ENCODE data around the gene FBXW11. TPM values are rescaled to one million over a fixed set of nuclear protein-coding genes. Genes with fewer than 3 reads are reported as not detected.
"Not testable (repeated sequence)": the region's sequence is repeated elsewhere in the genome, so short reads cannot be mapped to it uniquely, and the experiment has no call there.

FBXW11 gene
- total RNA-seq, 1 experiment from 2014 or later = 58.3 TPM

DNA sequence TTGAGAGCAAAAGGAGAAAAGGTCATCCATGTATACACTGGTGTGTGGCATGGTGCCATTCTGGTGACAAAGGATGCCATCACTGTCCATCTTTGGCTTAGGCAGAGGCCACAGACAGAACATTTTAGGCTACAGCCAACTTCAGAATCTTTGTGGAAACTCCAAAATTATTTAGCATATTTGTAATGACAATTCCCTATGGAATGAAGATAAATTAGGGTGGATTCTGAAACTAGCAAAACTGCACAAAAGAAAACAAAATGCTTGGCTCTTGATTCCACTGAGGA is 92.5 kb downstream of the FBXW11 start:
- DNase-seq (ENCODE audit: low read depth) = peak; percentile 15

DNA sequence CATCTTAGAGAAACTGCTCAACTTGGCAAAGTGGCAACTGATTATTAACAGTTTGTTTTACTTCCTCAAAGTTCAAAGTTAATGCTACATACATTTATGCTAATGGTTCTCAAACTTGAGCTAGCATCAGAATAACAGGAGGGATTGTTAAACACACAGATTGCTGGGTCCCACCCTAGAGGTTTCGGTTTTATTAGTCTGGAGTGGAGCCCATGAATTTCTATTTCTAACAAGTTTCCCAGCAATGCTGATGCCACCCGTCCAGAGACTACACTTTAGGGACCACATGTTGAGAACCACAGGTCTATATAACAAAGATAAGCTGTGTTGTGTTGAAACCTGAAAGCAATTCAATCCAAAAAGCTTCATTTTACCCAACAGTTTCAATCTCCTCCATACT is 95.3 kb downstream of the FBXW11 start:
- DNase-seq (ENCODE audit: low read depth) = no peak

DNA sequence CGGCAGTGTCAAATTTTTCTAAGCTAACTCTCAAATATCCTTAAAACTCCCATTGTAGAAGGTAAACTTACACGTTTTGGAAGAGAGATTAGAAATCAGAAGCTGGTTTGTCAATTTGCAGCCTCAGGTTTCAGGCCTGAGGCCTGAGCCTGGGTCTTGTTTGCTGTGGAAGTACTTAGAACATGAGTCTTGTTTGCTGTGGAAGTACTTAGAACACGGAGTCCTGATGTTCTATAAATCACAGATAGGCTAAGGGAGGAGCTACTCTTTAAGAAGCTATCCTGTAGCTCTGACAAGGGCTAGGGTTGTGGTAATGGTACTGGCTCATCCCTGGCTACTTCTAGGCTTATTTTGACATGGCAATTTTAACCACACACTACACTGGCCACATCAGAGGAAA is 97.8 kb downstream of the FBXW11 start:
- no peak for DNase-seq (ENCODE audit: low read depth)

DNA sequence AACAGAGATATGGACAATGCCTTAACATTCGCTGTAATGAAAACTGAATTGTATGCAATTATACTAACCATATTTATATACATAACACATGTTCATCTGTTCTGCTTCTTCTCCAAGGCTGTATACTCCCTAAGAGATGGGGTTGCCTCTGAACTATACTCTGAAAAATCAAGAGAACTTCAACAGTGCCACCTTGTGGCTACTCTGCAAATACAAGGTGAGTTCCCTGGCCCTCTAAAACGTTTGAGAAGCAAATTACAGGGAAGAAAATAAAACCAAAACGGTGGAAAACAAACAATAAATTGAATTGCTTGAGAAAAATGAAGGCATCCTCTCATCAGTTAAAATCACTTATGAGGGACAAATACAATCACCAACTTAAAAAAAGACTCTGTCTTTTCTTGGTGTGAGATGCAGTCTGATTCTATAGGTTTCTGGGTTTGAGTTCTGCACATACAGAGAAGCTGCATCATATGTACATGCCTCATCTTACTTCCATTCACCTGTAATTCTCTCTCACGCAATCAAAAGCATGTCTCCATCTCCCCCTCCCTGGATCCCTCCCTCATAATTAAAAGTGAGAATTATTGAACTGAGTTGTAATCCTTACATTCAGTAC is 98.6 kb downstream of the FBXW11 start:
- peak; percentile 52 for DNase-seq (ENCODE audit: low read depth)

DNA sequence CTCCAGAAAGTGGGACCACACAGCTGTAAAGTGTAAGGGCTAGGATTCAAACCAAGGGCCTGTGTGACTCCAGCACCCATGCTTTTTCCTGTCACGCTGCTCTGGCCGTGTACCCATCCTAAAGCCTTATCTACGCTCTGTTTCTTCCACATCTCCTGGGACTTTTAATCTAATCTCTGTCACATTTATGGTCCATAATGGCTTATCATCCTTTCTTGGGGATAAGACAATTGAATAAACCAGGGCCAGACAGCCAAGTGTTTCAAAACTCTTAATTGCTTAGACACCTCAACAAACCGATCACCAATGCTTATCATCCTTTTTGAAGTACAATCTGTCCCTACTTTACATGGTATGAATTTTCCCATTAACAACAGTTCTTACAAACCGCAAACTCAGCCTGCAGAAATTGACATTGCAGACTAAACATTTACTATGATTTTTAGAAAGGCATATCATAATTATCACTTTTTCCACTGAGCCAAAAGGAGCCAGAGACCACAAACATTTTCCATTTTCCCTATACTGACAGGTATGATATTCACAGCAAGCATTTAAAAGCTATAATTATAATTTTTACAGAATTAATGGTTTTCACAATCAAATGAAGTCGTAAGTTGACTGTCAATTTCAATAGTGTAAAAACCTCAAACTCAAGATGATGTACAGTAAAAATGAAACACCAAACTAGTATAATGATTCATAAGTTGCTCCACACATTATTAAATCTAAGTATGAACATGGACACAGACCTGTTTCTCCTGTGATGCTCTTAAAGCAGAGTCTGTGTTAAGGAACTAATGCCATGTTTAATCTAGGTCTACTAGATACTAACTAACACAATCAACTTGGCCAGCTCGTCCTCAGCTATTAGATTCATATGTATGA is 99.5 kb downstream of the FBXW11 start:
- DNase-seq (ENCODE audit: low read depth) = no peak

DNA sequence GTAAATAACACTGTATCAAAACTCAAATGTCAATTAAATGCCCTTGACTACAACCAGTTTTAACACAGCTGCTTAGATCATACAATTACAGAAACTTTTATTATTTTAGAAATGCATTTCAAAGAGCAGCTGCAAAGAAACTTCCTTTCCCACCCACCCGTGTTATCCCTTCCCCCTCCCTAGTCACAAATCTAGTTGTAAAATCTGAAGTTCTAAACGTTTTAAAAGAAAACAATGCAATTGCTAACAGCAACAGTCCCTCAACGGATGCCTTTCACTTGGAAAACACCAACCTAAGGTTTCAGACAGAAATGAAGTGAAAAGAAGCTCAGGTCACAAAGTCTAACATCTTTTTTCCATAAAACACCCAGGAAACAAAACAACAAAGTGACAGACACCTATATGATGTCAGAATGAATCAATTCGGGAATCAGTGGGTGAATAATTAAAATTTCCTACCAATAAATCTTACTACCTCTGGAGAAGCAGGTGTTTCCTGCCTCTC is 100.3 kb downstream of the FBXW11 start:
- DNase-seq (ENCODE audit: low read depth) = no peak

DNA sequence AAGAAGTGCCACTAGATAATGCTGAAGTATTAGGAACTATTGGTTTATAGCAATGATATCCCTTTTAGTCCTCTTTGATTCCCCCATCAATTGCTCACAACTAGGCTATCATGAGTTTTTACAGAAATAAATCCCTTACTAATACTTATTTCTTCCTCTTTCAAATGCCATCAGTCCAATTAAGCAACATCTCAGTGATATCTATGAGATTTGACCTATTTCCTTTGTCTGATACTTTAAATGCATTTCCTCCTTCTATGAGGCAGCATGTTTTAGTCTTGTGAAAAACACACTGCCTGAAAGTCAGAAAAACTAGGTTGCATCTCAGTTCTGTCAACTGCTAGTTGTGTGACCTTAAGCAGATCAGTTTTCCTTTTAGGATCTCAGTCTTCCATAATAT is 101.6 kb downstream of the FBXW11 start:
- no peak for DNase-seq (ENCODE audit: low read depth)

DNA sequence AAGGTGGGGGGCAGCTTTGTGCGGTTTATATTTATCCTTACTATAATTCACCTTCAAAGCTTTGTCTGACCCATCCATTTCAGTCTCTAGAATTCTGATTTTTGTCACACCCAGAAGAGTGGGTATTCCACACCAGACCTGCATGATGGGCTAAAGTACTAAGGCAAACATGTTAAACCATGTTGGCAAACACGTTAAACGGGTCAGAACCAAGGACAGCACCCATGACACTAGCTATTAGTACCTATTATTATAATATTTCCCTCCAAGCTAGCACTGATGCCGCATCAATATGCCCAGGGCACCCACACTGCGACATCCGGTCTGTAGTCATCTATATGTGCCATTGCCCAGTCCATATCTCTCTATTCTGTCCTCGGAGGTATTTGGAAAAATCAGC is 104.7 kb downstream of the FBXW11 start:
- no peak for DNase-seq (ENCODE audit: low read depth)

DNA sequence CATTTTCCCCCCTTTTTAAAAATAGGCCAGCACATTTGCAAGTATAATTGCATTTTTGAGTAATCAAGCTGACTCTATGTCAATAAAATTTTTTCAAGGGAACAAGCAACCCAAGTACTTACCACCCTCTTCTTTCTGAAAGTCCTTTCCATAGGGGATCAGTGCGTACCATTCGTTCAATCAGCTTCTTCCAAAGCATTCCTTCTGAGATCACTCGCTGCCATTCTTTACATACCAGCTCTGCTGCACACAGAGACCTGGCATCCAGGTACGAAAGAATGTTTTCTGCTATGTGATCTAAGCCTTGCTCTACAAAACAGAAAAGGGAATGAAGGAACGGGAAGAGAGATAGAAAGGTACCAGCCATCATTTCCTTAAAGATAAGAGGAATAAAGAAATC is 106.6 kb downstream of the FBXW11 start:
- no peak for DNase-seq (ENCODE audit: low read depth)

DNA sequence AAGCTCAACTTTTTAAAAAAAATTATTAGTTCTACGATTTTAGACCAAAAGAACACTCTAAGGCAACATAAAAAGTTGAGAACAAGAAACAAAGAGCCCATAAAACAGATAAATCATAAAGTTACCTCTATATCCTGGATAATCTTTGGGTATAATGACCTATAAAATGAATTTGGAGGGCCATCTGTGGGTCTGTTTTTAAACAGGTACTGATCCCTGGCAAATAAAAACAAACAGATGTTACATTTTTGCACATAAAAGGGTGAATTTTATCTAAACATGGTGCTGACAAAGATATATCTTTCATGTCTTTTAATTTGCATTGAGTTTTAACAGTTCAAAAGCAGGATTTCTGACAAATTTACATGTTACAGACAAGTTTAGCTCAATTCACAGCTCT is 107.6 kb downstream of the FBXW11 start:
- no peak for DNase-seq (ENCODE audit: low read depth)

DNA sequence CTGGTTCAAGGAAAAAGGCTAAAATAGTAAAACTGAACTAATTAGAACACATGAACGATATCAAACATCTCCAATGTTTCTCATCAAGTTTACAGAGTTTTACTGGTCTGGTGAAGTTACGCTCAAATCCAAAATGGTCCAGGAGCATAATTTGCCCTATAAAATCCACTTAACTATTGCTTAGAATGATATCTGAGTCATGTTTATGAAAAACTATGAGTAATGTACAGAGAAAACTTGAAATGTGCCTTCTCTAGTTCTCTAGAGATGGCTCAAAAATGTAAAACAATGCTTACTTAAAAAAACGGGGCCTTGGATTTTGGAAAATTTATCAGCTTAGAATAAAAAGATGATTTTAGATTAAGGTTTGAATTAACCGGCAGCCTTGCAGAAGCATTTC is 108.1 kb downstream of the FBXW11 start:
- no peak for DNase-seq (ENCODE audit: low read depth)

DNA sequence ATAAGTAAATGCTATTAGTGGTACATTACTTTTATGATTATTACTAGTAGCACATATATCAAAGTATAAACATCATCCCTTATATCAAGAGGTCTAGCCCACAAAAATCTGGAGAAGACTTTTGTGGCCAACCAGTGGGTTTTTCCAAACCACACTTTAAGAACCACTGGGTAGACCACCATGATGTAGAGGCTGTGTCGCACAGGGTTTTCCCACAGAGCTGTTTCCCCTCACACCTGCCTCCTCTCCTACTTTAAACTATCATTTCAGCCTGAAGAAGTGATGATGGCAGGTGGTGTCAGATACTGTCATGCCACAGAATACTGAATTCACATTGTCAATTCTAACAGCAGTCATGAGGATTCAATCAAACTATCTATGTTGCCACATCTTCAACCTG is 109.2 kb downstream of the FBXW11 start:
- DNase-seq (ENCODE audit: low read depth) = no peak

DNA sequence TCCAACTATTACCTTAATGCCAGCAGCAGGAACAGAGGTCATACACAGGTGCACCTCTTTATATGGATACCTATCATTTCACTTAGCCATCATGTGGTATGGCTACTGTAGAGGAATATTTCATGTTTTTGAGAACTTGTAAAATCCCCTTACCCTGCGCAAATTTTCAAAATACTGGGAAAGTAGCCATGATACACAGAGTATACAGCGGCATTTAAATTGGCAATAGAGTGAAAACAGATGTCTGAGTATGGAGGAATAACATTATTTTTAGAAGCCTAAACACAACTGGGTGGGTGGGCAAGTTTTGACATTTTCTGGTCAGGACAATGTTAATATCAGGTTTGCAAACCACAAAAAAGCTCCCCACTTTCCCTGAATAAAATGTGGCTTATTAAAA is 111.4 kb downstream of the FBXW11 start:
- no peak for DNase-seq (ENCODE audit: low read depth)

DNA sequence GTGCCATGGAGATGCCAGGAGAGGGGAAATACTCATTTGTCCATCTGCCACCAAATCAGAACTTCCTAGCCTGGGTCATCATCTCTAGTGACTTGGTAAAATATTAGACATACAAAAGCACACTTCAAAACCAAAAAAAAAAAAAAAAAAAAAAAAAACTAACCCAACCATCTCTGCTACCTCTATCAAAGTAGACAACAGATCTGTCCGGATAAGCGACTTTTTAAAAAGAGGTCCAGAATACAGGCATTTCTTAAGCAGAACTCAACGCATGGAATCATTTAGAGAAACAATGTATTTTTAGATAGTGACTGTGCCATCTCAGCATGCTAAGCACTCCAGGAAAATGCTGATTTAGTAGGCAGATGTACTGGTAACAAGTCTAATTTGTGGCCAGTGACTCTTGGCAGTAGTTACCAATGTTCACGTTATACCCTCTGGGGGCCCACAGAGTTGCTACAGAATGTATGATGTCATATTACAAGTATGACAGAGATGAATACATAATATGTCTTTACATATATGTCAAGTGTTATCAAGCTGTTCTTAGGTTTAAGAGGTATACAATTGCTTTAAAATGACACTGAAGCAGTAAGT is 113.0 kb downstream of the FBXW11 start:
- peak; percentile 45 for DNase-seq (ENCODE audit: low read depth)

DNA sequence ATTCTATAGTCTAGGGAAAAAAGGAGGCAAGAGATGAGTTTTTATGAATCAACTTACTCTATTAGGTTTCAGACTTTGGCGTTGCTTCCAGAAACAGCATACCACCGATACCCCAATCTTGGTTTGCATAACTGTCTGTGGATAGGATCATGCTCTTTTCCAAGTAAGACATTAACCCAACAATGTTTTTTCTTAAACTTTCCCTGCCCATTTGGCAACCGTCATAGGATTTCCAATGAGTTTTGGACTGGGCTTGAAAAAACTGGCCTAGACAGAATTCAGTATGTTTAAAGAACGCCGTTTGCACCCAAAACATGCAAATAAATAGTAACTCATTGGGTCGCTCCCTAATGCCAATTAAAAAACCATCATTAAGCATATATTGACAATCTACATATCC is 114.8 kb downstream of the FBXW11 start:
- no peak for DNase-seq (ENCODE audit: low read depth)

DNA sequence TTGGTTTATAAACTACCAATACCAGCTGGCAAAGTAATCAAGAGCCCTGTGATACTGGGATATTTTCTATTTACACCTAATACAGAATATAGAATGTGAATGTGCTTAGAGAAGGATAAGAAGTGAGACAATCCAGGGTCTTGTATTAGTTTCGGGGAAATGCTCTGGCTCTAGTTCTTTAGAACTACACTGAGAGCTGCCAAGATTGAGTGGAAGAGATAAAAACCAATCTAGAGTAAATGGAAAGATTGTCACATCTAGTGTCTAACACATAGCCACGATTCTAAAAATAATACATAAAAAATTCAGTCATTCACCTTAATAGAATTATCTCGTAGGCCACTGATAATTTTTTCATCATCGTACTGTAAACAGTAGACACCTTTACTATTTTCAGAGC is 115.3 kb downstream of the FBXW11 start:
- DNase-seq (ENCODE audit: low read depth) = no peak

DNA sequence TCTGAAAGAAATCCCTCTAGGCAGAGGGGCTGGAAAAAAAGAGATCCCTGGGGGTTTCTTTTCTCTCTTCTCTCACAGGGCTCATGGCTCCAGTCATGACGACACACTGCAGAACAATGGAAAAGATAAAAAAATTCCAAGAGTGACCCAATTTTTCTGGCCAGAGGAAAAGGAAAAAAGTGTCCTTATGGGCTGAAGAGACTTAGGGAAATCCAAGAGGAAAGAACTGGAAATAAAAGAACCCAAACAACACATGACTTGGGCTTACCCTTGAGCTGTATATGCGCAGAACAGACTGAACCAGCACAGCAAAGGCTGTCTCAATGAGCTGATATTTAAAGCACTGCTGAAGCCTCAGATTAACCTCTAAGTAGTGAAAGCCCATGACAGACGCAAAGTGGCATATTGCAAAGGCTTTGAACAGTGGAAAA is 118.4 kb downstream of the FBXW11 start:
- DNase-seq (ENCODE audit: low read depth) = no peak

DNA sequence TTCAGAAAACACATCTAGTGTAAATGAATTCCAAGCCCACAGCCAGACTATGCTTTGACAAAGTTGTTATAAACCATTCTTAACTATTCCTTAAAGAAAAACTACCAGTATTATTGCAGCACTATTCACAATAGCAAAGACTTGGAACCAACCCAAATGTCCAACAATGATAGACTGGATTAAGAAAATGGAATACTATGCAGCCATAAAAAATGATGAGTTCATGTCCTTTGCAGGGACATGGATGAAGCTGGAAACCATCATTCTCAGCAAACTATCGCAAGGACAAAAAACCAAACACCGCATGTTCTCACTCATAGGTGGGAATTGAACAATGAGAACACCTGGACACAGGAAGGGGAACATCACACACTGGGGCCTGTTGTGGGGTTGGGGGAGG is 120.4 kb downstream of the FBXW11 start:
- DNase-seq (ENCODE audit: low read depth) = not testable (repeated sequence)

DNA sequence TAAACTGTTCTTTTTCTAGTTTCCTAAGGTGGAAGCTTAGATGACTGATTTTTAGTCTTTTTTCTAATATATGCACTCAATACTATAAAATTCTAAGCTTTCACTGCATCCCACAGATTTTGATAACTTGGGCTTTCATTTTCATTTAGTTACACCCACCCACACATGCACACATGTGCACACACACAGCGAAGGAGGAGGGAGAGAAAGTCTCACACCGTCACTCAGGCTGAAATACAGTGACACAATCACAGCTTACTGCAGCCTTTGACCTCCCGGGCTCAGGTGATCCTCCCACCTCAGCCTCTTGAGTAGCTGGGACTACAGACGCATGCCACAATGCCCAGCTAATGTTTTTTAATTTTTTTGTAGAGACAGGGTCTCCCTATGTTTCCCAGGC is 124.3 kb downstream of the FBXW11 start:
- no peak for DNase-seq (ENCODE audit: low read depth)

DNA sequence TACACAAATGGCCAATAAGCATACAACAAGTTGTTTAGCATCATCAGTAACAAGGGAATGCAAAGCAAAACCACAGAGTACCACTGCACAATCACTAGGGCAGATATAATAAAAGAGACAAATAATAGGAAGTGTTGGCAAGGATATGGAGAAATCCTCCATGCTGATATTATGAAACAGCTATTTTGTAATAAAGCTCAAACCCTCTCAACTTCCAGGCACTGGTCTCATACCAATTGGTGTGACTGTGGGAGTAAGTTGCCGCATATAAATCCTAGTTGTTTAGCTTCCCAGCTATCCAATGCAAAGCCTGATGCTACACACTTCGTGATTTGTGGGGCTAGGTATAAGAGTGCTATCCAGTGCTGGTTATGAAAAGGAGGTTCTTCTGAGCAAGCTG is 132.2 kb downstream of the FBXW11 start:
- no peak for DNase-seq (ENCODE audit: low read depth)

DNA sequence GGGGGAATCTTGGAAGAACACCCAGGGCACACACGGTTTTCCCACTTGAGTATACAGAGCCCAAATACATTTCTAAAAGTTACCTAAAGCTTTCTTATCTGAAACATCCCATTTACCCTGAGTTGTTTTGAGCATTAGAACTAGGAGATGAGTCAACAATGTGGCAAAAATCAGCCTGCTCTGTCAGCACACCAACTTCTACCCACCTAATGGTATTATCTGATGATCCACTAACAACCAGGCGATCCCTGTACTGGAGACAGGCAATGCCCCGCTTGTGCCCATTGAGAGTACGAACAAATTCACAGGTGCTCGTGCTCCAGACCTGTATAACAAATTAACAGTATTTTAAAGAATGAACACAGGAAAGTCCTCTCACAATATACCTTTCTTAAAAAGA is 133.8 kb downstream of the FBXW11 start:
- no peak for DNase-seq (ENCODE audit: low read depth)

DNA sequence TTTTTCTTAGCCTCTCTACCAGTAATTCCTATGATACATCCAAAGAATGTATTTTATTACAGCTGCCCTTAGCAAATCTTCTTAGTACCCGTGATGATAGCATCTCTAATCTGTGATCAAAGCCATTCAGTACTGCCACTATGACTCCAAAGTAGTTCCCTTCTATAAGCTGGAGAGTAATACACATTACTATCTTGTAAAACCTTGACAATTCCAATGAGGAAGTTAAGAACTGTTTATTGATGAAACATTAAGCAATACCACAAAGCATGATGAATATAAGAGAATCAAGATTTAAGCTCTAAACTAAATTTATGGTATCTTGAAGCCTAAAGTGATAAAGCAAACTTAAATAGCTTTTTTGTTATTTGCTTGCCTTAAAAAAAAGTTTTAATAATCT is 134.7 kb downstream of the FBXW11 start:
- DNase-seq (ENCODE audit: low read depth) = no peak

DNA sequence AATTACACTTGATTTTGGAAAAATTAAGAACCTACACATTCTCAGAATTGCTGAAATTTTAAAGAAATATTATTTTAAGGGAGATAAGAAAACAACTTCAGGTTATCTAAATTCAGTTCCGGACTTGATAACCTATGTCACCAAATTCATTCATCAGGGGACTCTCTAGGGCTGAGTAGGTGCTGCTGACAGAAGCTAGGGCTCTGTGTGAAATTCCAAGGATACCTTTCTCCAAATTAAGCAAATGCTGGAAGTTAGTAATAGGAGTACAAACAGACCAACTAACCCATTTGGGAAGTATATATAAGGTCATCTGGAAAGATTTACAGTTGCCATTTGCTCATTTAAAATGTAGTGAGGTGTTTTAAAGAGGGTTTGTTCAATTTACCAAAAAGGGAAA is 136.5 kb downstream of the FBXW11 start:
- DNase-seq (ENCODE audit: low read depth) = no peak

Measured in RPMI7951 (cell line).